OCI-LY1 (cell line): ENCODE data around the gene XPO6.

ENCODE experiments used
- EZH2 ChIP-seq: fragments of 200-600 bp; sonication (generic), shearing (Covaris generic); IDR thresholded peaks from 2 replicates; pipeline ENCODE4 v1.8.0; 2017; ENCODE audit warnings: borderline replicate concordance, mixed run types, mild to moderate bottlenecking, antibody characterized with exemption, low read length, moderate library complexity, mixed read lengths
- TF ChIP-seq, protein P1 (sequence below): fragments of 200-600 bp; sonication (generic), shearing (Covaris generic); IDR thresholded peaks from 2 replicates; pipeline ENCODE4 v1.5.1; 2017; ENCODE audit warnings: mild to moderate bottlenecking, antibody characterized with exemption, low read length, moderate library complexity, mixed read lengths

GRCh38 chr16:28204204-28204603 lies 7.6 kb downstream of the XPO6 start:
- TF ChIP-seq, protein P1, sequence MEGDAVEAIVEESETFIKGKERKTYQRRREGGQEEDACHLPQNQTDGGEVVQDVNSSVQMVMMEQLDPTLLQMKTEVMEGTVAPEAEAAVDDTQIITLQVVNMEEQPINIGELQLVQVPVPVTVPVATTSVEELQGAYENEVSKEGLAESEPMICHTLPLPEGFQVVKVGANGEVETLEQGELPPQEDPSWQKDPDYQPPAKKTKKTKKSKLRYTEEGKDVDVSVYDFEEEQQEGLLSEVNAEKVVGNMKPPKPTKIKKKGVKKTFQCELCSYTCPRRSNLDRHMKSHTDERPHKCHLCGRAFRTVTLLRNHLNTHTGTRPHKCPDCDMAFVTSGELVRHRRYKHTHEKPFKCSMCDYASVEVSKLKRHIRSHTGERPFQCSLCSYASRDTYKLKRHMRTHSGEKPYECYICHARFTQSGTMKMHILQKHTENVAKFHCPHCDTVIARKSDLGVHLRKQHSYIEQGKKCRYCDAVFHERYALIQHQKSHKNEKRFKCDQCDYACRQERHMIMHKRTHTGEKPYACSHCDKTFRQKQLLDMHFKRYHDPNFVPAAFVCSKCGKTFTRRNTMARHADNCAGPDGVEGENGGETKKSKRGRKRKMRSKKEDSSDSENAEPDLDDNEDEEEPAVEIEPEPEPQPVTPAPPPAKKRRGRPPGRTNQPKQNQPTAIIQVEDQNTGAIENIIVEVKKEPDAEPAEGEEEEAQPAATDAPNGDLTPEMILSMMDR, result no peak
- no peak for TF ChIP-seq EZH2
